ENCODE results near the gene CD47. TPM values are rescaled to one million over a fixed set of nuclear protein-coding genes. Genes with fewer than 3 reads are reported as not detected.

Gene CD47
- total RNA-seq, 1 donor from 2014 or later, result 54.5 TPM

DNA sequence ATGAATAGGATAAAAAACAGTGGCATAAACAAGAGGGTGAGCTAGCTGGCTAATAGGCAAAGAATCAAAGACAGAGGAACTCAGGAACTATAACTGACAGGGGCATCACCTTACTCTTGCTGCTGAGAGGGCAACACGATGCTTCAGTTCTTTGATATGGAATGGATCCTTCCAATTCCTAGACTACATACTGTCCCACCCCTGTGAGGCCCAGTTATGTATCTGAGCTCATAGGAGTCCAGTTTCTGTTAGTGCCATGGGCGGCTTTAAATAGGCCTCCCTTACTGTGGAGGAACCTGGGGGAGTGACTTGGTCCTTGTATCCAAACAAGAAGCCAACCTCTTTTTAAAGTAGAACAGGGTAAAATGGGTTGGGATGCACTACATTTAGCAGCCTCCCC, 37.3 kb downstream of the CD47 start:
- TF ChIP-seq, protein P1, sequence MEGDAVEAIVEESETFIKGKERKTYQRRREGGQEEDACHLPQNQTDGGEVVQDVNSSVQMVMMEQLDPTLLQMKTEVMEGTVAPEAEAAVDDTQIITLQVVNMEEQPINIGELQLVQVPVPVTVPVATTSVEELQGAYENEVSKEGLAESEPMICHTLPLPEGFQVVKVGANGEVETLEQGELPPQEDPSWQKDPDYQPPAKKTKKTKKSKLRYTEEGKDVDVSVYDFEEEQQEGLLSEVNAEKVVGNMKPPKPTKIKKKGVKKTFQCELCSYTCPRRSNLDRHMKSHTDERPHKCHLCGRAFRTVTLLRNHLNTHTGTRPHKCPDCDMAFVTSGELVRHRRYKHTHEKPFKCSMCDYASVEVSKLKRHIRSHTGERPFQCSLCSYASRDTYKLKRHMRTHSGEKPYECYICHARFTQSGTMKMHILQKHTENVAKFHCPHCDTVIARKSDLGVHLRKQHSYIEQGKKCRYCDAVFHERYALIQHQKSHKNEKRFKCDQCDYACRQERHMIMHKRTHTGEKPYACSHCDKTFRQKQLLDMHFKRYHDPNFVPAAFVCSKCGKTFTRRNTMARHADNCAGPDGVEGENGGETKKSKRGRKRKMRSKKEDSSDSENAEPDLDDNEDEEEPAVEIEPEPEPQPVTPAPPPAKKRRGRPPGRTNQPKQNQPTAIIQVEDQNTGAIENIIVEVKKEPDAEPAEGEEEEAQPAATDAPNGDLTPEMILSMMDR (IDR thresholded peaks at IDR 0.05; ENCODE audit: insufficient read depth, low read length, poor library complexity, severe bottlenecking), result no peak
- H3K27me3 ChIP-seq (ENCODE audit: control insufficient read depth, insufficient read depth, low read length), result no peaks in the 10 kb centered on the region
- H3K36me3 ChIP-seq (ENCODE audit: control insufficient read depth, insufficient read depth, low read length), result no peaks in the 10 kb centered on the region
- H3K4me3 ChIP-seq (ENCODE audit: low read depth, low read length), result no peak overlapping the region
- no peak for DNase-seq (ENCODE audit: low read depth)

DNA sequence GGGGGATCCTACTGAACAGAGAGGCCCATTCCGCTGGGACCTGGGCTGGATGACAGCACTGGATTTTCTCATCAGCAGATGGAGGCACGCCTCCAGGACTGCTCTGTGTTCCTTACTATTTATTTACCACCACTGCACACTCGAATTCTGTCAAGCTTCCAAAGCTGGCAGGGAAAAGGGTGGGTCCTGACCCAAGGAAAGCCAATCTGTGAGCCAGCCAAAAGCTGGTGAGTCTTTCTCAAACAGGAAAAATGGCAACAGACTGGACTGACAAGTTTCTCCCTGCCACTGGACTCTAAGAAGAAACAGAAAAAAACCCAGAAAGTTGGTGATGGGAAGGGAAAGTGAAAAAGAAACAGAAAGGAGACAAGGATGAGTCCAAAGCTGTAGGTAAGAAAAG, 37.8 kb downstream of the CD47 start:
- no peaks in the 10 kb centered on the region for H3K27me3 ChIP-seq (ENCODE audit: control insufficient read depth, insufficient read depth, low read length)
- H3K4me3 ChIP-seq (ENCODE audit: low read depth, low read length), result no peak overlapping the region
- TF ChIP-seq, protein P1 (IDR thresholded peaks at IDR 0.05; ENCODE audit: insufficient read depth, low read length, poor library complexity, severe bottlenecking), result no peak
- no peak for DNase-seq (ENCODE audit: low read depth)
- no peaks in the 10 kb centered on the region for H3K36me3 ChIP-seq (ENCODE audit: control insufficient read depth, insufficient read depth, low read length)

DNA sequence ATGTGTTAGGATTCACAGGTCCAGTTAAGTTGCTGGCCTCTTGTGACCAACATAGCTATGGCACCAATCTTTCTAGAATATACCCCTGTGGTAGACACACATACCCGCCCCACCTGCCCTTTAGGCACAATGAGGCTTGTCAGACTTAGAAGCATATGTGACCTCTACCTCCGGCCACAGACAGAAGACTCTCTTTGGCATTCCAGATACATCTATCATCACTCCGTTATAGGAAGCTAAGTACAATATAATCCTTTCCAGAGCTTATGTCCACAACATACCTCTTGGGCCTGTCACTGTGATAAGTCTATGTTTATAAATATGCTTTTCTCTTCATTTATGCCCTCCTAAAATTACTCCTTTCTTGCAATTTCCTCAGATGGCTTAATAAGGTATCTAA, 39.8 kb downstream of the CD47 start:
- Histone ChIP-seq H3K4me3 (ENCODE audit: low read depth, low read length) (no peak overlapping the region), H3K36me3 (ENCODE audit: control insufficient read depth, insufficient read depth, low read length) (no peaks in the 10 kb centered on the region), H3K27me3 (ENCODE audit: control insufficient read depth, insufficient read depth, low read length) (no peaks in the 10 kb centered on the region)
- DNase-seq (ENCODE audit: low read depth), result no peak
- TF ChIP-seq, protein P1 (IDR thresholded peaks at IDR 0.05; ENCODE audit: insufficient read depth, low read length, poor library complexity, severe bottlenecking), result no peak

DNA sequence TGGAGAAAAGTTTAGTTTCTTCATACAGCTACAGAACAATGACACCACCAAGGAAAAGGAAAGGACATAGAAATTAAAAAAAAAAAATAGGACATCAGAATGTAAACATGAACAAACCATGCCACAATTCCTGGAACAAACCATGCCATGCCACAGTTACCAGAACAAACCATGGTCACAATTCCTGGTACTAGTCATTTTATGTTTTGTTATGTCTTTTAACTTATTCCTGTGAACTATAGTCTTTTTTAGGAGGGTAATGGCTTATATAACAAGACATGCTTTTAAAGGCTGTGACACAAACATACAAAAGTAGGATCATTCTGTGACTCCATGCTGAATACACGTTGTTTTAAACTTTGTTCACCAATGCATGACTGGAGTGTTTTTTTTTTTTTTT, 42.8 kb downstream of the CD47 start:
- Histone ChIP-seq H3K27me3 (ENCODE audit: control insufficient read depth, insufficient read depth, low read length) (no peaks in the 10 kb centered on the region), H3K36me3 (ENCODE audit: control insufficient read depth, insufficient read depth, low read length) (no peaks in the 10 kb centered on the region), H3K4me3 (ENCODE audit: low read depth, low read length) (no peak overlapping the region)
- DNase-seq (ENCODE audit: low read depth), result no peak
- TF ChIP-seq, protein P1 (IDR thresholded peaks at IDR 0.05; ENCODE audit: insufficient read depth, low read length, poor library complexity, severe bottlenecking), result no peak

DNA sequence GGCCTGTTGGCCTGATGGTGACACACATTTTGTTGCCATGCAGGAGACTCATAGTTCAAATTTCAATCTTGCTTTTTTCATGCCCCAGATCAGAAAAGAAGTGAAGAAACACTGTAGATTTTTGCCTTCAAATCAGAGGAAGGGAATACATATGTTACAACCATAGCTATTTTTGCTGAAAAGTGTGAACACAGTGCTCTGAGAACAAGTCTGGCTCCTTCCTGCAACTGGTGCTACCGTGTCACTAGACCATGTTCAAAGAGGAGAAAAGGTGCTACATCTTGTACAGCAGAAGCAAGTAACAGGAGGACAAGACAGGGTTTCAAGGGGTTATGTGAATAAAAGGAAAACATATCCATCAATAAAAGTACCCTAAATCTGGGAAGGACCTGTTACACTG, 44.6 kb downstream of the CD47 start:
- no peak overlapping the region for H3K4me3 ChIP-seq (ENCODE audit: low read depth, low read length)
- TF ChIP-seq, protein P1 (IDR thresholded peaks at IDR 0.05; ENCODE audit: insufficient read depth, low read length, poor library complexity, severe bottlenecking), result no peak
- H3K36me3 ChIP-seq (ENCODE audit: control insufficient read depth, insufficient read depth, low read length), result no peaks in the 10 kb centered on the region
- DNase-seq (ENCODE audit: low read depth), result no peak
- no peaks in the 10 kb centered on the region for H3K27me3 ChIP-seq (ENCODE audit: control insufficient read depth, insufficient read depth, low read length)

DNA sequence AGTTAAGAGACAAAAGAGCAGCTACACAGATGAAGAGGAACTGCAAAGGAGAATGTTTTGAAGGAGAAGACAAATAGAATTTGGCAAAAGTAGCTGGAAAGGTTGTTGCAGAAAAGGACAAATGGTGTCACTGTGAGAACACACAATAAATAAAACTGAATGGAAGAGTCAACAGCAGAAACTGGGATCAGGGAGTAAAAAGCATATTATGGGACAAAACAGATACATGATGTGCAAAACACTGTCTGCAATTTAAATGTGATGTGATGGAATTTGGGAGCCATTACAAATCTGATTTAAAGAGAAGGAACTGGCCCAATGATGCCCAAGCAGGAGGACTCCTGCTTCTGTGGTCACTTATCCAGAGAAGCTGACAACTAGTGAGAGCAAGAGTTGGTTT, 46.1 kb downstream of the CD47 start:
- TF ChIP-seq, protein P1 (IDR thresholded peaks at IDR 0.05; ENCODE audit: insufficient read depth, low read length, poor library complexity, severe bottlenecking), result no peak
- DNase-seq (ENCODE audit: low read depth), result no peak
- Histone ChIP-seq H3K27me3 (ENCODE audit: control insufficient read depth, insufficient read depth, low read length) (no peaks in the 10 kb centered on the region), H3K4me3 (ENCODE audit: low read depth, low read length) (no peak overlapping the region), H3K36me3 (ENCODE audit: control insufficient read depth, insufficient read depth, low read length) (no peaks in the 10 kb centered on the region)

Data from kidney epithelial cell (primary cell).